Activated T-cell treated with anti-CD3 and anti-CD28 coated beads, Interleukin-2, amount 50 U/mL, for 1 hour (primary cell): ENCODE data around the gene NOL8.

Source experiments
- DNase-seq: peaks from one replicate; pipeline ENCODE4 v3.0.0-alpha.2; 2020

NOL8 gene

DNA sequence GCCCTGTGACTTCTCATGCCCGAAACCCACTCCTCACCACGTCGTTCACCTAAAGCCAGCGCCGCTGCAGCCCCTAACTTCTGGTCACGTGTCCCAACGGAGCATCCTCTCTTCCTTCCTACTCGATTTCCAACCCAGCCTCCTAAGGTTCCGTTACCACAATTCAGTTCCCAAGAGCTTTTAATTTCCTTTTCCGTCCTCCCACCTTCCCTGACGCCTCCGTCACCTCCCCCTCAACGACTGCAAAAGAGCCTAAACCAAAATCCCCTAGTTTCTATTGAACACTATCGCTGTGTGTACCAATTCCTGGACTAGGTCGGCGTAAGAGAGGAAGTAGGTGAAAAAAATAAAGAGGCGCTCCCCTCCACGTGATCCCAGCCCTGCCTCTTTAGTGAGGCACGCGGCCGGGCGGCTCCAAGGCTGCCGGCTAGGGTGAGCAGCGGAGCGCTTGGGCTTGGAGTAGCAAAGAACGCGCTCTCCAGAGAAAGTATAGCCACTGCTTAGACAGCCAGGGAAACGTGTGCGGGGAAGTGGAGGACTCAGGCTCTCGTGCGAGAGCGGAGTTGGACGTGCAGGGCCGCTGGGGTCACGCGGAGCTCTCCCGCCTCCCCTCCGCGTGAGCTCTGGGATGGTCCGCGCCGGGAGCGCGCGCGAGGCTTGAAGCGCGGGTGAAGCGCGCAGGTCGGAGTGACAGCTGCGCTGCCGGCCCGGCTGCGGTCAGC is at the start of gene NOL8, which contains the start of gene CENPP:
Gene NOL8, minus strand, starts transcription at position 82 of the 722 bp plus-strand sequence. CDS start 1,189 bp downstream, outside the sequence.
Gene CENPP, plus strand, starts transcription at position 685 of the 722 bp plus-strand sequence.
- peak; percentile 83 for DNase-seq

DNA sequence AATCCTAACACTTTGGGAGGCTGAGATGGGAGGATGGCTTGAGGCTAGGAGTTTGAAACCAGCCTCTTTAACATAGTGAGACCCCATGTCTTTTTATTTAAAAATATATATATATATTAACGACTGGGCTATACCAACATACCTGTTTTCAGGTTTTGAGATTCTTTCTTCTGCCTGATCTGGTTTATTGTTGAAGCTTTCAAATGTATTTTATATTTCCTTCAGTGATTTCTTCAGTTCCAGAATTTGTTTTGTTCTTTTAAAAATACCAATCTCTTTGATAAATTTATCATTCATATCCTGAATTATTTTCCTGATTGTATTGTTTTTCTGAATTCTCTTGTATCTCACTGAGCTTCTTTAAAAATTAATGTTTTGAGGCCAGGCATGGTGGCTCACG is 48.0 kb upstream of the NOL8 start:
- no peak for DNase-seq

DNA sequence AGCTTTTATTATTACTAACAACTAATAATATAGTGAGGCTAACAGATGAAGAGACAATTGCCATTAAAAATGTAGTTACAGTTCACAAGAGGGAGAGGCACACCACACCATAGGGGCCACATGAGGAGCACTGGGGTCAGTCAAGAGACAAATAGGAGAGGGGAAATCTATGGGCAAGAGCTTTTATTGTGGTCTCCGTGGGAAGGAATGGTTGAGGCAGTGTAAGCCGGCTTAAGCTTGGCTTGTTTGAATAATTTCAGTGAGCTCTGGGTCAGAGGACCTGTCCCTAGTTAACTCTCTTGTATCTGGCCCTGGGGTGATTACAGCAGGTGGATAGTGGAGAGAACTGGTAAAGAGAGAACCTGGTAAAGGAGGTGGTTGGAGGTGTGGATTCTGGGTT is 43.9 kb upstream of the NOL8 start:
- no peak for DNase-seq

DNA sequence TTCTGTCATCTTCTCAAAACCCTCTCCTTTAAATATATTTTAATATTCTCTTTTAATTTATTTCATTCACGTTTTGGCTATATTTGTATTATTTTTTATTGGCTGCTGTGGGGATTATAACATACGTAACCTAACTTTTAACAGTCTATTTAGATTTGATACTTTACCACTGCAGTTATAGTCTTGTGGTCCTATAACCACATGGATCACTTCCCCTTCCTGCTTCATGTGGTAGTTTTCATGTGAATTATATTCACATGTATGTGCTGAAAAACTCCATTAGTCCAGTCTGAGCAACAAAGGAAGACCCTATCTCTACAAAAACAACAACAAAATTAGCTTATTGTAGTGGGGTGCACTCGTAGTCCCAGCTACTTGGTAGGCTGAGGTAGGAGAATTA is 34.9 kb upstream of the NOL8 start:
- DNase-seq: no peak

DNA sequence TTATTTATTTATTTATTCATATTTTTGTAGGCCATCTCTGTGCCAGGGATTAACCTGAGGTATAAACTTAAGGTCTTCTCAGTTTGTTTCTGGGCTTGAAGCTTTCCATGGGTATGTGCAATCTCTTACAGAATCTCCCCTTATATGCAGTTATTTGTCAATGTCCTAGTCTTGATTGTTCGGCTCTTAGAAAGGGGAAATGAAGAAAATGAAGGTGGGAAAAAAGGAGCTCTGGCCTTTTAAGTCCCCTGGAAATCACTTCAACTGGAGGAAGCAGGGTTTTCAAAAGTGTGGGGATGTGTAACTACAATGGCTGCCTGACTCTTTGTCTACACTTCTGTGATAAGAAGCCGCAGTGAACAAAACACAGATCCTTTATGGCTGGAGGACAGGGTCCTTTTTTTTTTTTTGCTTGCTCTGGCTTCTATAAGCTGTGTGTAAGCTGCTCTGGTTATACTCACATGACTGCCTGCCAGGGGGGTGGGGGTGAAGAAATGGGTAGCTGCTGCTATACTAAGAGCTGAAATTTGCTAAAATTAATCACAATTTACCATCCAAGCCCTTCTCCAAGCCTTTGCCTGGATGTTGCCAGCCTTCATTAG is 34.3 kb upstream of the NOL8 start:
- DNase-seq: no peak

DNA sequence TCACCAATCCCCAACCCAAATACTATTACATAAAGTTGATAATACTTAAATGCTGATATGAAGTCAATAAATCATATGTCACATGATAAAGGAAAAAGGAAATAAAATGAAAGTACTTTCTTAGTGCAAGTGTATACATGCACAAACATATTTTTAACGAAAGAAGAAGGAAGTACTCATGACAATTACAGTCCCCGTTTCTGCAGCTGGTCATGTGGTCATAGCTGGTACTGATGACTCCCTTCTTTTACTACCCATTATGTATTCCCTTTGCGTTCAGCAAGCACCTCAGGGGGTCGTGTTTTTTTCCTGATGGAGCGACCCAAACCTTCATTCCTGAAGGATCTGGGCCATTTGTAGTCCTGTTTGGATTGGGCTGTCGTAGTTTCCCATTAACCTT is 27.9 kb upstream of the NOL8 start:
- DNase-seq: no peak

DNA sequence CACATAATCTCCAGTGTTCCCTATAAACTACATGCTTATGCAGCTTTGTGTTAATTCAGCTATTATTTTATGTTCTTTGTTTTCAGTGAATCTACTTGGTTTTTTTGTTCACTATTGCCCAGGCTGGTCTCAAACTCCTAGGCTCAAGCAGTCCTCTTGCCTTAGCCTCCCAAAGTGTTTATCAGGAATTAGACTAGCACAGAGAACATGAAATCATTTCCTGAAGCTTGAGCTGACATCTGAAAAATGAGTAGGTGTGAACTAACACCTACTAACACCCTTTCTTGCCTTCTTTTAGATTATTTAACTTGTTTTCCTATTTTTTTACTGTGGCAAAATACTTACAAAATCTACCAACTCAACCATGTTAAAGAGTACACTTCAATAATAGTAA is 25.6 kb upstream of the NOL8 start:
- no peak for DNase-seq

DNA sequence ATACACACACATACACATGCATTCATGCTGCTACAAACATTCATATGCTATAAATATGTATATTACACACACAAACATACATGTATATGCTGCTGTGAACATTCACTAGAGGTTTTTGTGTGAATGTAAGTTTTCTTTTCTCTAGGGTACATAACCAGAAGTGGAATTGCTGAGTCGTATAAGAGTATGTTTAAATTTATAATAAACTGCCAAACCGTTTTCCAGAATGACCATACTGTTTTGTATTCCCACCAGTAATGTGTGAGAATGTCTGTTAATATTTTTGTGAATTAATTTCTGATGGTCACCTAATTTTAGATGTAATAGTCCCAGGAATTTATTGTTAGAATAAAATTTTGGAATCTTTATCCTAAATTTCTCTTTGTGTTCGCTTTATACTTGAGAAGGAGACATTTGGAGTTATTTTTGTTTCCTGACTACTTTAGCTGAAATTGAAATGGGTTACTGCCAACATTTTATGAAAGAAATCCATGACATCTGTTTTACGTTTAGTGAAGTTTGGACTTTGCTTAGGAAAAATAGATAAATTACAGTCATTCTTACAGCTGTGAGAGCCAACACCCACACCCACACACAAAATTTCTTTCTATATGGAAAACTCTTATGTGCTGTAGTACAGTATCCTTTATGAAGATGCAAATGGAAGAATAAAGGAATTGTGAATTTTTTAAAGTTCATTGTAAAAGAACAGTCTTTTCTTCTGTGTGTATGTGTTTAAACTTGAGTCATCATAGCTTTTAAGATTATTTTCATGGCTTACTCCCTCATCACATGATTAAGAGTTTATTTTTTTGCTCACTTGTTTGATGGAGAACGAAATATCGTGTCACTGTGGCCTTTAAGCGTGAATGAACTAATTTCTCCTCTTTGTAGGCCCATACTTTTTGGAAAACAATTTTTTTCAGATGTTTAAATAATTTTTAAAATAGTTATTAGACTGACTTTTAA is 24.9 kb upstream of the NOL8 start:
- DNase-seq: no peak

DNA sequence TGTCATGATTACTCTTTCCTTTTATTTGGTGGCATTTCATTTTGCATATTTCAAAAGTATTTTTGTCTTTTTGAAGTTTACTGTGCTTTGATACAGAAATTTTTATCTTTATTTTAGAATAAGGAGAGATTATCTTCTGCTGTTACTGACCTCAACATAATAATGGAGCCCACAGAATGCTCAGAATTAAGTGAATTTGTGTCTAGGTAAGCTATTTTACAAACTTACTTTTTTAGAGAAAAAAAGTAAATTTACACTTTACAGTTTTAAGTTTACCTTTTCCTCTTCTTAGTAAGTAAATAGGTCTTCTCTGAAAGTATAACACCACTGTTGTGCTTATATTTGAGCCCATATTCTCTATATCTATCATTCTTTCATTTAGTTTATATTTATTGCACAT is 20.4 kb upstream of the NOL8 start:
- DNase-seq: no peak

DNA sequence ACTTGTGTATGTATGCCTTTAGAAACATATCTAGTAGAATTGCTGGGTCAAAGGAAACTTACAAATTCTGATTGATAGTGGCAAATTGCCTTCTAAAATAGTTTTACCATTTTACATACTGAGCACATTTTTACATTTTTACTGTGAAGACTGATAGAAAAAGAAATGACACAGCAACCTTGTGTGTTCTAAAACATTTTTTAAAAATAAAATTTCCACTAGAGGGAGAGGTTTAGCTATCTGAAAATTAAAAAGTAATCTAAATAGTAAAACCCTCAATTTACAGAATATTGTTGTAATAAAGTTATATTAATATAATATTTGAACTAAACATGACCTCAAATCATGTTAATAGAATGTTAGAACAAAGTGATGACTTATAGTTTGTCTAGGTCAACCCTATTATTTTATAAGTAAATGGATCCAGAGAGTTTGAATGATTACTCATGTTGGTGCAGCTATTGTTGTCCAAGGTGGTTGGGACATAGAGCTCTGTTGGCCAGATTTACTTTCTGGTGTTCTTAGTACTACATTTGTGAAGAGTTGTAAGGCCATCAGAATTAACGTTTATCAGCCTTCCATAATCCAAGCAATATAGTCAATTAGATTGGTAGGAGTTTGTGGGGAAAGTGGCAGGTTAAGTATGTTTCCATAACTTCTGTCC is 17.8 kb upstream of the NOL8 start:
- DNase-seq: no peak

DNA sequence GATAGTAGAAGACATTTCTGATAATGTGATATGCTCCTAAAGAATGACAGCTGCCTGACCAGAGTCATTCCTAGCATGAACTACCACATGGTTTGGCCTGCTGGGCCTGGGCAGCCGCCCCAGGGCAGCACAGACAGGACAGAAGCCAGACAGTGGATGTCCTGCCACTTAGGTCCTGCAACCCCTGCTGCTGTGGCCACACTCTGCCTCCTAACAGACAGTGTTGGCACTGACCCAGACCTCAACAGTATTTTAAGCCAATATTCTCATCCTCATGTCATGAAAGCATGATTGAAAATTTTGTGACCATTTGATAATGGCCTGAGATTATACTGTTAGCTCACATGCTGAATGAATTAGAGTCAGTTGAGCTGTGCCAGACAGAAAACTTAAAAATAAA is 16.4 kb upstream of the NOL8 start:
- DNase-seq: no peak

DNA sequence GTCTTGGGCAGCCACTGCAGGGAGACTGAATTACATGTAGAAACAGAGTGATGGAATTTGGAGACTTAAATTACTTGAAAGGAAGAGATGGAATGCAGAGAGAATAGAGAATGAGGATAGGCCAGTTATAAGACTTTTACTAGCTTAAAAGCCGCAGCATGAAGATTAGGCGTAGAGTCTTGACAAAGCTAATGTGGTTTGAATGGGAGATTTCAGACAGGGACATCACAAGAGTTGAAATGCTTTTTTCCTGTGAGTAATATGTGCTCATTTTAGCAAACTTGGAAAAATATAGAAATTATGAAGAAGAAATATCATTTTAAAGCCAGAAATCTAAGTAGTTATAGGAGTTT is 8.1 kb upstream of the NOL8 start:
- no peak for DNase-seq

DNA sequence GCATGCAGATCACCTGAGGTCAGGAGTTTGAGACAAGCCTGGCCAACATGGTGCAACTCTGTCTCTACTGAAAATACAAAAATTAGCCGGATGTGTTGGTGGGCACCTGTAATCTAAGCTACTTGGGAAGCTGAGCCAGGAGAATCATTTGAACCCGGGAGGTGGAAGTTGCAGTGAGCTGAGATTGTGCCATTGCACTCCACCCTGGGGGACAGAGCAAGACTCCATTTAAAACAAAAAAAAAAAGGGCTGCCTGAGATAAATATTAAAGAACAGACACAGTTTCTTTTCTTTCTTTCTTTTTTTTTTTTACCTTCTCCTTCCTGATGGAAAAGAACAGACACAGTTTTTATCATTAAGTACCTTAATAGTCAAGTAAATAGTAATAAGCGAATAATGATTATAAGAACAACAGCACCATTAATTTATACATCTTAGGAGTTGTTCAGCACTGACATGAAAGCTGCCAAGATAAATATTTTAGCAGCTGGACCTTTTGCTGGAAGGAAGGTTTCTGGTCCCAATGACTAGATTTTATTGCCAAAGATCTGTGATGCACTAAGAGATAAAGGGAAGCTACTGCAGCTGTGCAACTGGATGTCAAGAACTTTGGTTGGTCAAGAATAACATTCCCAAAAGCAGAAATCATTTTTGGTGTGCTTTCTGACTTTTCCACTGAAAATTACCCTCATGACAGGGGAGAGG is 7.6 kb upstream of the NOL8 start:
- no peak for DNase-seq

DNA sequence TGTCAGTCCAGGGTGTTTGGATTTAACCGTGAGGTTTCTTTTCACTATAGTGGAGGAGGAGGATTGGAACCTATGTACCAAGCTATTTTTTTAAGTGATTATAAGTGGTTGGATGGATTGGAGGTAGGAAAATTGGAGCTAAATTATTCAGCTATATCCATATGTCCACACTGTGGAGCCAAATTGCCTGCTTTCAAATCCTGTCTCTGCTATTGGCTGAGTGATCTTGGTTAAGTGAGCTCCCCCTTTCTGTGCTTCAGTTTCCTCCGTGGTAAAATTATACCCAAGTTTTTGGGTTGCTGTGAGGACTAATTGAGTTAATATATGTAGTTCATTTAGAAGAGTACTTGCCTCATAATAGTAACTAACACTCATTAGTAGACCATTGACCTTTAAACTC is 3.1 kb upstream of the NOL8 start:
- DNase-seq: no peak

DNA sequence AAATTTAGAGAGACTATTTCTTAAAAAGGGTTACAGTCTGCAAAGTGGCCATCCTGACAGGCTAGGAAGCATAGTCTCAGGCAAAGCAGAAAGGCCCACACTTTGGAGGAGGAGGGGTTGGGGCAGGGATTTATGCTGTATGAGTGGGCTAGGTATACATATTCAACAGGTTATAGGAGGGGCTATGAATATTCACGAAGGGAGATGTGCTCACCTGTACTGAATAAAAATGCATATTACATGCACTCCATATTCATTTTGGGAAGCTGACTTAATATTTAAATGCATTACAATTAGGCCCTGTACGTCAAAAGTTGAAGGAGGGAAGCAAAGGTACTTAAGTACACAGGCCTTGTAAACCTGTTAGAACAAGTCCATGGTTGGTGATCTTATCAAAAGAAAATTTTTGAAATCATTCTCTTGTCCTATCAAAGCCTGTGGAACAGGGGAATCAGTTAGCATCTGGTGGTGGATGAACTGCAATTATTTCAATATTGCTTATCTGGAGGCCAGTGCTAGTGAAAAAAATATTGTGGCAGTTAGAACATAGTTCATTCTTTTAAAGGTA is 2.2 kb upstream of the NOL8 start:
- no peak for DNase-seq

DNA sequence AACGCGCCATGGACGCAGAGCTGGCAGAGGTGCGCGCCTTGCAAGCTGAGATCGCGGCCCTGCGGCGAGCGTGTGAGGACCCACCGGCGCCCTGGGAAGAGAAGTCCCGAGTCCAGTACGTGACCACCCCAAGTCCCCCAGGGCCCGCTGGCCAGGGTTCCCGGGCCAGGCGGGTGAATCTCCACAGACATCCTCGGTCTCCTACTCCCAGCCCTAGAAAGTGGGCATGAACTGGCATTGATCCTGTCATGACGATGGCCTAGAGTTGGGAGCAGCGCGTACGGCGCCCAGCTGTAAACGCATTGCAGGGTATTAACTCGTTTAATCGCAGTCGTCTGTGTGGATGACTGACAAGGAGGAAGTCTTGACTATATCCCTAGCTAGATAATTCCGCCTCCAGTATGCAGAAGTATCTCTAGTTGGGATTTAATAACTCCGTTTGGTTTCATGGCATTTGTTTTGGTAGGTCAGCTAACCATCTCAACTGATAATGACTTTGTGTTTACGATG is 896 bp upstream of the NOL8 start:
- DNase-seq: no peak

DNA sequence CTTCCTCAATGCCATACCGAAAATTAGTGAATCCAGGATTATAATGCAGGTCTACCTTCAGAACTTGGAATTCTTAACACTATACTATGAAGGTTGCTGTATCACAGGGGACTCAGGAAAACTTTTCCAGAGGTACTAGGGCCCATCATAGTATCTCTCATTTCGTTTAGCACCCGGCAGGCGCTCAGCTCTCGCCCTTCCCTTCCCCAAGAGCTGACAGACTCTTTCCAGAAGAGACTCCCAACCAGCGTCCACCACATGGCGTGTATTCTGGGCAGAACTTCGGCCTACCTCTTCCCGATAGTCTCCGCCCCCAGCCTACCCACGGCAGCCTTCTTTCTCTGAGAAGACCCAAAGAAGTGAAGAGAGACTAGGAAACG is 271 bp downstream of the NOL8 start:
- no peak for DNase-seq

DNA sequence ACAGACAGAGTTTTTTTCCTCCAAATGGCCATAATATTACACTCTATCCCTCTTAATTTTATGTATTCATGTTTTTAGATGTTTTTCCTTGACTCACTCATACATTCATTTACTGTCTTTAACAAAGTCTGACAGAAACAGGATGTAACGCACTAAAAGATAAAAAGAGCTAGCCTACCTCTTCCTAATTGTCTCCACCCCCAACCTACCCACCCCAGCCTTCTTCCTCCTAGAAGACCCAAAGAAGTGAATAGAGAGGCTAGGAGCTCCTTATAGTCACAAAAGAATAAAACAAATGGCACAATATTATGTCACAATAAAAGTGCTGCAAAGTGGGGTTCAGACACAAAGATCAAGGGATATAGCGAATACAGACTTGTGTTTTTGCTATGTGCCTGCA is 719 bp downstream of the NOL8 start:
- no peak for DNase-seq

DNA sequence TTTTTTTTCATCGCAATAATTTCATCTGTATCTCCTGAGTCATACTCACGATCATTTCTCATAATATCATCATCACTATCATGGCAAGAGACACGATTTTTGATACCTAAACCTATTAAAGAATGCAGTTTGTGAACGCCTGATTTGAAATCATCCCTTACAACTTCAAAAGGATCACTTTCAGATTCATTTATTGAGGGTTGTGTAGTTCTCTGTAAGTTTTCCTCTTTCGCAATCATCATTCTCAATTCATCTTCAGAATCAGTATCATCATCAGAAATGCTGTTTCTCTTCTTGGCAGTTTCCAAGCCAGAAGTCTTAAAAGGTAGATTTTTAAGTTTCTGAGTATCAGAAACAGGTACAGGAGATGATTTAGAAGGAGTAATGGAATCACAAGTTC is 9.7 kb downstream of the NOL8 start:
- no peak for DNase-seq

DNA sequence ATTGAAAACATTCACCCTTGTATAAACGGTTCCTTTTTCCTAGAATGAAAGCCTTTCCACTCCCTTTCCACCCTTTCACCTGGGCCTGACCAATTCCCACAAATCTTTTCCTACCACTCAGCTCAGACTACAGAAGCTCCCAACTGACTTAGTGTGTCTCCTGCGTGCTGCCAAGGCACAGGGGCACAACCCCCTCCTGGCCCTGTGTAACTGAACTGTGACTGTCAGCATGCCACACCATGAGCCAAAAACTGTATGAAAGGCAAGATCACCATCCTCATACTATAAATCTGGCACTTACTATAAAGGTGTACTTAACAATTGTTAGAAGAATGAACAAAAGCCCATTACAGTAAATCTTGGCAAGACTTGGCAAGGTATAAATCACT is 11.5 kb downstream of the NOL8 start:
- DNase-seq: no peak

DNA sequence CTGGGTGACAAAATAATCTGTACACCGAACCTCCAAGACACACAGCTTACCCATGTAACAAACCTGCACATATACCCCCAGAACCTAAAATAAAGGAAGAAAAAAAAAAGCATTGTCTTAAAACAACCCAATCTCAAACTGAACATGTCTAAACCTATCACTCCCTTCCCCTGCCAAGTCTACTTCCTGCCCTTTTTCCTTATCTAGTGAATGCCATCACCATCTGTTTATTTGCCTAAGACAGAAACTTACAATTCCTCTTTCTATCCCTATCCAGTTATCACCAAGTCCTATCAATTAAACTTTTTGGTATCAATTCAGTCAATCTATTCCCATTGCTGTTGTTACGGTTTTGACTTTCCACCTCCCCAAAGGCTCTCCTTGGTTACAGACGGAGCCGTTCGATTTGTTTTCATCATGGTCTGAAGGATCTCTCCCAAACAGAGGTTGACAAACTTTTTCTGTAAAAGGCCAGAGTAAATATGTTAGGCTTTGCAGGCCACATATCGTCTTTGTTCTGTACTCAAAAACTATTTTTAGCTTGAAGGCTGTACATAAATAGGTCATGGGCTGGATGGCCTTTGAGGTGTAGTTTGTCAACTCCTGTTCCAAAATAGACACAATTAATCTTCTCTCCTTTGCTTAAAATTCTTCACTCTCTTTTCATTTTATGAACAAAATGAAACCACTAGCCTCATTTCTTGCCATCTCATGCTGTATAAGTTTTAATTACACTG is 12.1 kb downstream of the NOL8 start:
- no peak for DNase-seq
